HepG2 (cell line): ENCODE results near the gene NR2C1. TPM values are rescaled to one million over a fixed set of nuclear protein-coding genes. Genes with fewer than 3 reads are reported as not detected.
A peak's percentile ranks its signal among the peaks of the same experiment; 100 is the strongest.

Experiments used
- FOXA3 ChIP-seq: IDR thresholded peaks from 2 replicates; pipeline ENCODE4 v1.6.1; 2016; ENCODE audit warnings: missing genetic modification reagents, missing compliant biosample characterization
- MIXL1 ChIP-seq: IDR thresholded peaks from 2 replicates; pipeline ENCODE4 v1.6.1; 2016
- RFXANK ChIP-seq: IDR thresholded peaks from 2 replicates; pipeline ENCODE4 v1.6.1; 2016
- SAP130 ChIP-seq: IDR thresholded peaks from 2 replicates; pipeline ENCODE4 v1.6.1; 2016; ENCODE audit warnings: low read depth
- SMC3 ChIP-seq: IDR thresholded peaks from 2 replicates; pipeline ENCODE4 v1.6.1; 2011; ENCODE audit warnings: low read length, improper control_type of control experiment
- TMF1 ChIP-seq: sonication (generic); formaldehyde crosslinking; IDR thresholded peaks from 2 replicates; pipeline ENCODE4 v1.8.1; 2022; ENCODE audit warnings: low read depth, missing genetic modification reagents
- ZNF12 ChIP-seq: sonication (generic); formaldehyde crosslinking; IDR thresholded peaks from 2 replicates; pipeline ENCODE4 v1.5.0; 2020; ENCODE audit warnings: missing genetic modification reagents
- ZNF557 ChIP-seq: sonication (generic); formaldehyde crosslinking; IDR thresholded peaks from 2 replicates; pipeline ENCODE4 v1.4.0; 2020; ENCODE audit warnings: missing genetic modification reagents
- ZNF878 ChIP-seq: sonication (generic); formaldehyde crosslinking; IDR thresholded peaks from 2 replicates; pipeline ENCODE4 v1.8.1; 2023; ENCODE audit warnings: mild to moderate bottlenecking, missing genetic modification reagents, moderate library complexity
- ZNF891 ChIP-seq: sonication (generic); formaldehyde crosslinking; IDR thresholded peaks from 2 replicates; pipeline ENCODE4 v1.5.0; 2020; ENCODE audit warnings: mild to moderate bottlenecking, missing genetic modification reagents
- polyA plus RNA-seq, 8 experiments: library from polyadenylated mRNA; depleted of rRNA in 3 of 8; stranded (reverse) in 7 of 8; unstranded in 1 of 8; fragments of >200 nt; fragmentation: Illumina TruSeq in 4 of 8; extraction: Trizol in 4 of 8; gene quantifications; 2 replicates each; pipeline versions ENCODE4 v1.2.1 to v1.2.3, GENCODE V29; 2011 to 2016; ENCODE audit warnings: low read depth in 4 of 8, missing spikeins in 1 of 8, mixed read lengths in 1 of 8; ENCODE audit not compliant: insufficient read depth in 1 of 8
- total RNA-seq, 5 experiments: library from RNA; depleted of rRNA; stranded (reverse); fragments of >200 nt; fragmentation: Illumina TruSeq; extraction: Trizol; gene quantifications; 2 replicates each; pipeline ENCODE4 v1.2.3, GENCODE V29; 2016; ENCODE audit warnings: low read depth in 1 of 5
- TF ChIP-seq, protein P1 (sequence below): sonication (generic); formaldehyde crosslinking; IDR thresholded peaks from one replicate; pipeline ENCODE4 v1.5.1; 2020; ENCODE audit warnings: mild to moderate bottlenecking, missing genetic modification reagents; ENCODE audit errors: not compliant biosample characterization
- TF ChIP-seq, protein P2 (sequence below): sonication (generic); formaldehyde crosslinking; IDR thresholded peaks from 2 replicates; pipeline ENCODE4 v1.4.0; 2020; ENCODE audit warnings: missing genetic modification reagents, borderline replicate concordance
- TF ChIP-seq, protein P3 (sequence below): IDR thresholded peaks from 2 replicates; pipeline ENCODE4 v1.6.1; 2012; ENCODE audit warnings: low read depth, low read length, improper control_type of control experiment

Gene NR2C1
- total and polyA plus RNA-seq, 2 of the 13 experiments (the other 11 are each of a cell fraction or from before 2014, with no cell fraction given) = 38.0 to 70.8 TPM

DNA sequence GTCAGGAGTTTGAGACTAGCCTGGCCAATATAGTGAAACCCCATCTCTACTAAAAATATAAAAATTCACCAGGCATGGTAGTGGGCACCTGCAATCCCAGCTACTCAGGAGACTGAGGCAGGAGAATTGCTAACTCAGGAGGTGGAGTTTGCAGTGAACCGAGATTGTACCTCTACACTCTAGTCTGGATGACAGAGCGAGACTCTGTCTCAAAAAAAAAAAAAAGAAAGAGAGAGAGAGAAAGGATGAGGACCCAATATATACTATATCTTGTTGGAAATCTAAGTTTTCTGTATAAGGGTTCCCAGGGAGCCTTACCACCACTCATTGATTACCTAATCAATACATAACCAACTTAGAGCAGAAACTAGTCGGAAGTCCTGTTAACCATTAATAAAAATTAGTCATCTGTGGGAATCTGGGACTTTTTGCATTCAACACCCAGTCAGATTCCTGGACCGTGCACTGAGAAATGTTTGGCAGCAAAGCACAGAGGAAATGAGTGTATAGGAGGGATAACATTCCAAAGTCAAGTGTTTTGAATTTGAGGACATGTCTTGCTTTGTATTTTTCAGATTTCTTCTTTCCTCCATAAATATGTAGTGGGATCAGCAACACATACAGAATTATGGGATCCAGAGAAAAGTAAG is 44.8 kb upstream of the NR2C1 start (continued):
- TF ChIP-seq, protein P1, sequence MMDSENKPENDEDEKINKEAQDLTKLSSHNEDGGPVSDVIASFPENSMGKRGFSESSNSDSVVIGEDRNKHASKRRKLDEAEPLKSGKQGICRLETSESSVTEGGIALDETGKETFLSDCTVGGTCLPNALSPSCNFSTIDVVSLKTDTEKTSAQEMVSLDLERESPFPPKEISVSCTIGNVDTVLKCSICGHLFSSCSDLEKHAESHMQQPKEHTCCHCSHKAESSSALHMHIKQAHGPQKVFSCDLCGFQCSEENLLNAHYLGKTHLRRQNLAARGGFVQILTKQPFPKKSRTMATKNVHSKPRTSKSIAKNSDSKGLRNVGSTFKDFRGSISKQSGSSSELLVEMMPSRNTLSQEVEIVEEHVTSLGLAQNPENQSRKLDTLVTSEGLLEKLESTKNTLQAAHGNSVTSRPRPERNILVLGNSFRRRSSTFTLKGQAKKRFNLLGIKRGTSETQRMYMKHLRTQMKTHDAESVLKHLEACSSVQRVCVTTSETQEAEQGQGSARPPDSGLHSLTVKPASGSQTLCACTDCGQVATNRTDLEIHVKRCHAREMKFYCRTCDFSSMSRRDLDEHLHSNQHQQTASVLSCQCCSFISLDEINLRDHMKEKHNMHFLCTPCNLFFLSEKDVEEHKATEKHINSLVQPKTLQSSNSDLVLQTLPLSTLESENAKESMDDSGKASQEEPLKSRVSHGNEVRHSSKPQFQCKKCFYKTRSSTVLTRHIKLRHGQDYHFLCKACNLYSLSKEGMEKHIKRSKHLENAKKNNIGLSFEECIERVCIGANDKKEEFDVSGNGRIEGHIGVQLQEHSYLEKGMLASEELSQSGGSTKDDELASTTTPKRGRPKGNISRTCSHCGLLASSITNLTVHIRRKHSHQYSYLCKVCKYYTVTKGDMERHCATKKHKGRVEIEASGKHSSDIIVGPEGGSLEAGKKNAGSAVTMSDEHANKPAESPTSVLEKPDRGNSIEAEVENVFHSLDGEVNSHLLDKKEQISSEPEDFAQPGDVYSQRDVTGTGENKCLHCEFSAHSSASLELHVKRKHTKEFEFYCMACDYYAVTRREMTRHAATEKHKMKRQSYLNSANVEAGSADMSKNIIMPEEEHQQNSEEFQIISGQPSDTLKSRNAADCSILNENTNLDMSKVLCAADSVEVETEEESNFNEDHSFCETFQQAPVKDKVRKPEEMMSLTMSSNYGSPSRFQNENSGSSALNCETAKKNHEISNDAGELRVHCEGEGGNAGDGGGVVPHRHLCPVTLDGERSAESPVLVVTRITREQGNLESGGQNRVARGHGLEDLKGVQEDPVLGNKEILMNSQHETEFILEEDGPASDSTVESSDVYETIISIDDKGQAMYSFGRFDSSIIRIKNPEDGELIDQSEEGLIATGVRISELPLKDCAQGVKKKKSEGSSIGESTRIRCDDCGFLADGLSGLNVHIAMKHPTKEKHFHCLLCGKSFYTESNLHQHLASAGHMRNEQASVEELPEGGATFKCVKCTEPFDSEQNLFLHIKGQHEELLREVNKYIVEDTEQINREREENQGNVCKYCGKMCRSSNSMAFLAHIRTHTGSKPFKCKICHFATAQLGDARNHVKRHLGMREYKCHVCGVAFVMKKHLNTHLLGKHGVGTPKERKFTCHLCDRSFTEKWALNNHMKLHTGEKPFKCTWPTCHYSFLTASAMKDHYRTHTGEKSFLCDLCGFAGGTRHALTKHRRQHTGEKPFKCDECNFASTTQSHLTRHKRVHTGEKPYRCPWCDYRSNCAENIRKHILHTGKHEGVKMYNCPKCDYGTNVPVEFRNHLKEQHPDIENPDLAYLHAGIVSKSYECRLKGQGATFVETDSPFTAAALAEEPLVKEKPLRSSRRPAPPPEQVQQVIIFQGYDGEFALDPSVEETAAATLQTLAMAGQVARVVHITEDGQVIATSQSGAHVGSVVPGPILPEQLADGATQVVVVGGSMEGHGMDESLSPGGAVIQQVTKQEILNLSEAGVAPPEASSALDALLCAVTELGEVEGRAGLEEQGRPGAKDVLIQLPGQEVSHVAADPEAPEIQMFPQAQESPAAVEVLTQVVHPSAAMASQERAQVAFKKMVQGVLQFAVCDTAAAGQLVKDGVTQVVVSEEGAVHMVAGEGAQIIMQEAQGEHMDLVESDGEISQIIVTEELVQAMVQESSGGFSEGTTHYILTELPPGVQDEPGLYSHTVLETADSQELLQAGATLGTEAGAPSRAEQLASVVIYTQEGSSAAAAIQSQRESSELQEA (CRISPR knock-in tag) = no peak
- TF ChIP-seq ZNF557 (no peak), SAP130 (CRISPR knock-in tag) (0 out of 2 replicates have a peak, but pooled peaks have one; percentile 13), FOXA3 (CRISPR knock-in tag) (peak; percentile 15; the same call in 1 of the 2 replicates), ZNF878 (CRISPR knock-in tag) (0 out of 2 replicates have a peak, but pooled peaks have one; percentile 36), SMC3 (no peak), ZNF12 (no peak), RFXANK (CRISPR knock-in tag) (no peak), MIXL1 (peak; percentile 37; the same call in 1 of the 2 replicates), ZNF891 (CRISPR knock-in tag) (no peak), TMF1 (no peak)
- TF ChIP-seq, protein P2, sequence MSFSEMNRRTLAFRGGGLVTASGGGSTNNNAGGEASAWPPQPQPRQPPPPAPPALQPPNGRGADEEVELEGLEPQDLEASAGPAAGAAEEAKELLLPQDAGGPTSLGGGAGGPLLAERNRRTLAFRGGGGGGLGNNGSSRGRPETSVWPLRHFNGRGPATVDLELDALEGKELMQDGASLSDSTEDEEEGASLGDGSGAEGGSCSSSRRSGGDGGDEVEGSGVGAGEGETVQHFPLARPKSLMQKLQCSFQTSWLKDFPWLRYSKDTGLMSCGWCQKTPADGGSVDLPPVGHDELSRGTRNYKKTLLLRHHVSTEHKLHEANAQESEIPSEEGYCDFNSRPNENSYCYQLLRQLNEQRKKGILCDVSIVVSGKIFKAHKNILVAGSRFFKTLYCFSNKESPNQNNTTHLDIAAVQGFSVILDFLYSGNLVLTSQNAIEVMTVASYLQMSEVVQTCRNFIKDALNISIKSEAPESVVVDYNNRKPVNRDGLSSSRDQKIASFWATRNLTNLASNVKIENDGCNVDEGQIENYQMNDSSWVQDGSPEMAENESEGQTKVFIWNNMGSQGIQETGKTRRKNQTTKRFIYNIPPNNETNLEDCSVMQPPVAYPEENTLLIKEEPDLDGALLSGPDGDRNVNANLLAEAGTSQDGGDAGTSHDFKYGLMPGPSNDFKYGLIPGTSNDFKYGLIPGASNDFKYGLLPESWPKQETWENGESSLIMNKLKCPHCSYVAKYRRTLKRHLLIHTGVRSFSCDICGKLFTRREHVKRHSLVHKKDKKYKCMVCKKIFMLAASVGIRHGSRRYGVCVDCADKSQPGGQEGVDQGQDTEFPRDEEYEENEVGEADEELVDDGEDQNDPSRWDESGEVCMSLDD (CRISPR knock-in tag) = no peak
- TF ChIP-seq, protein P3, sequence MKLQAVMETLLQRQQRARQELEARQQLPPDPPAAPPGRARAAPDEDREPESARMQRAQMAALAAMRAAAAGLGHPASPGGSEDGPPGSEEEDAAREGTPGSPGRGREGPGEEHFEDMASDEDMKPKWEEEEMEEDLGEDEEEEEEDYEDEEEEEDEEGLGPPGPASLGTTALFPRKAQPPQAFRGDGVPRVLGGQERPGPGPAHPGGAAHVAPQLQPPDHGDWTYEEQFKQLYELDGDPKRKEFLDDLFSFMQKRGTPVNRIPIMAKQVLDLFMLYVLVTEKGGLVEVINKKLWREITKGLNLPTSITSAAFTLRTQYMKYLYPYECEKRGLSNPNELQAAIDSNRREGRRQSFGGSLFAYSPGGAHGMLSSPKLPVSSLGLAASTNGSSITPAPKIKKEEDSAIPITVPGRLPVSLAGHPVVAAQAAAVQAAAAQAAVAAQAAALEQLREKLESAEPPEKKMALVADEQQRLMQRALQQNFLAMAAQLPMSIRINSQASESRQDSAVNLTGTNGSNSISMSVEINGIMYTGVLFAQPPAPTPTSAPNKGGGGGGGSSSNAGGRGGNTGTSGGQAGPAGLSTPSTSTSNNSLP = peak; percentile 25; the same call in 1 of the 2 replicates
